HEK293 (cell line): ENCODE data around the gene RBFOX2.

ENCODE experiments used
- CTCF ChIA-PET: fragments of 350-600 bp; formaldehyde crosslinking; extraction: SDS; loops from one replicate; lab custom pipeline; 2021; ENCODE audit warnings: antibody characterized with exemption; lab: Yijun Ruan, JAX
- POLR2A ChIA-PET: fragments of 300-600 bp; formaldehyde crosslinking; extraction: SDS; loops from one replicate; lab custom pipeline; 2020; ENCODE audit warnings: antibody characterized with exemption, inconsistent platforms; lab: Yijun Ruan, JAX
- H3K27ac ChIP-seq: fragments of 200-500 bp; sonication (Bioruptor generic); 2 replicates; pipeline ENCODE4 v1.5.1; 2014; ENCODE audit warnings: low read depth, low read length, control low read depth, inconsistent platforms; ENCODE audit errors: extremely low read depth
- H3K36me3 ChIP-seq, 2 experiments: fragments of 200-500 bp in 1 of 2; sonication (Bioruptor generic) in 1 of 2; 1 replicate in 1 of 2; 2 replicates in 1 of 2; pipeline ENCODE4 v1.5.1; 2014 to 2017; ENCODE audit warnings: inconsistent platforms in 2 of 2, low read length in 2 of 2; ENCODE audit not compliant: control insufficient read depth in 2 of 2, insufficient read depth in 1 of 2
- H3K4me1 ChIP-seq: fragments of 200-500 bp; sonication (Bioruptor generic); 2 replicates; pipeline ENCODE4 v1.5.1; 2014; ENCODE audit warnings: mild to moderate bottlenecking, low read length, inconsistent platforms; ENCODE audit not compliant: control insufficient read depth, insufficient read depth
- H3K4me3 ChIP-seq: 2 replicates; pipeline ENCODE4 v1.5.1; 2011; ENCODE audit warnings: low read depth, mild to moderate bottlenecking, control low read depth, low read length, moderate library complexity
- H3K9me3 ChIP-seq: fragments of 200-500 bp; sonication (Bioruptor generic); 2 replicates; pipeline ENCODE4 v1.5.1; 2014; ENCODE audit warnings: low read depth, low read length, inconsistent platforms; ENCODE audit not compliant: control insufficient read depth, insufficient read depth
- AEBP2 ChIP-seq: fragments of 450-650 bp; formaldehyde crosslinking; IDR thresholded peaks from 2 replicates; pipeline ENCODE4 v1.5.1; 2016; ENCODE audit warnings: missing biosample characterization, missing genetic modification characterization, borderline replicate concordance
- EGR2 ChIP-seq: fragments of 450-650 bp; formaldehyde crosslinking; IDR thresholded peaks from 2 replicates; pipeline ENCODE4 v1.5.1; 2016; ENCODE audit warnings: low read depth, missing biosample characterization, missing genetic modification characterization
- HOXC10 ChIP-seq: sonication (generic); formaldehyde crosslinking; IDR thresholded peaks from 2 replicates; pipeline ENCODE4 v1.8.1; 2023; ENCODE audit warnings: mild to moderate bottlenecking, missing genetic modification reagents
- ZBTB20 ChIP-seq: fragments of 450-650 bp; formaldehyde crosslinking; IDR thresholded peaks from 2 replicates; pipeline ENCODE4 v1.5.1; 2016; ENCODE audit warnings: missing biosample characterization, missing genetic modification characterization
- ZNF133 ChIP-seq: fragments of 450-650 bp; formaldehyde crosslinking; IDR thresholded peaks from 2 replicates; pipeline ENCODE4 v1.5.1; 2016; ENCODE audit warnings: missing biosample characterization, missing genetic modification characterization
- ZNF23 ChIP-seq: fragments of 450-650 bp; formaldehyde crosslinking; IDR thresholded peaks from 2 replicates; pipeline ENCODE4 v1.5.1; 2016; ENCODE audit warnings: missing biosample characterization, missing genetic modification characterization, borderline replicate concordance
- ZNF324 ChIP-seq: fragments of 450-650 bp; formaldehyde crosslinking; IDR thresholded peaks from 2 replicates; pipeline ENCODE4 v1.5.1; 2016; ENCODE audit warnings: missing biosample characterization, missing genetic modification characterization
- ZNF362 ChIP-seq: fragments of 450-650 bp; formaldehyde crosslinking; IDR thresholded peaks from 2 replicates; pipeline ENCODE4 v1.5.1; 2016; ENCODE audit warnings: missing biosample characterization, missing genetic modification characterization
- ZNF366 ChIP-seq: fragments of 450-650 bp; formaldehyde crosslinking; conservative IDR thresholded peaks from 2 replicates; pipeline ENCODE4 v1.5.1; 2016; ENCODE audit warnings: missing biosample characterization, missing genetic modification characterization
- ZNF473 ChIP-seq: fragments of 450-650 bp; formaldehyde crosslinking; IDR thresholded peaks from 2 replicates; pipeline ENCODE4 v1.5.1; 2017; ENCODE audit warnings: missing biosample characterization, missing genetic modification characterization
- ZNF514 ChIP-seq: fragments of 450-650 bp; formaldehyde crosslinking; IDR thresholded peaks from 2 replicates; pipeline ENCODE4 v1.5.1; 2016; ENCODE audit warnings: missing biosample characterization, missing genetic modification characterization
- ZNF558 ChIP-seq: fragments of 450-650 bp; formaldehyde crosslinking; IDR thresholded peaks from 2 replicates; pipeline ENCODE4 v1.5.1; 2016; ENCODE audit warnings: missing biosample characterization, missing genetic modification characterization
- ZNF561 ChIP-seq: fragments of 450-650 bp; IDR thresholded peaks from 2 replicates; pipeline ENCODE4 v1.5.1; 2018; ENCODE audit warnings: missing biosample characterization, missing genetic modification characterization, borderline replicate concordance
- ZNF596 ChIP-seq: fragments of 450-650 bp; IDR thresholded peaks from 2 replicates; pipeline ENCODE4 v1.5.0; 2018; ENCODE audit warnings: missing biosample characterization, mild to moderate bottlenecking, missing genetic modification characterization, moderate library complexity
- ZNF747 ChIP-seq: fragments of 450-650 bp; formaldehyde crosslinking; IDR thresholded peaks from 2 replicates; pipeline ENCODE4 v1.5.1; 2016; ENCODE audit warnings: missing biosample characterization, missing genetic modification characterization
- ZNF76 ChIP-seq: fragments of 450-650 bp; formaldehyde crosslinking; IDR thresholded peaks from 2 replicates; pipeline ENCODE4; 2016; ENCODE audit warnings: low read depth, missing biosample characterization, missing genetic modification characterization, borderline replicate concordance
- ZNF830 ChIP-seq: fragments of 450-650 bp; IDR thresholded peaks from 2 replicates; pipeline ENCODE4 v1.5.0; 2018; ENCODE audit warnings: missing biosample characterization, missing genetic modification characterization, low read depth, mild to moderate bottlenecking, moderate library complexity
- ZSCAN16 ChIP-seq: fragments of 450-650 bp; formaldehyde crosslinking; IDR thresholded peaks from 2 replicates; pipeline ENCODE4 v1.5.1; 2016; ENCODE audit warnings: missing biosample characterization, missing genetic modification characterization
- TF ChIP-seq, protein P1 (sequence below): fragments of 450-650 bp; IDR thresholded peaks from 2 replicates; pipeline ENCODE4 v1.5.1; 2018; ENCODE audit warnings: missing biosample characterization, missing genetic modification characterization
- TF ChIP-seq, protein P2 (sequence below): fragments of 450-650 bp; formaldehyde crosslinking; IDR thresholded peaks from 2 replicates; pipeline ENCODE4 v1.5.1; 2016; ENCODE audit warnings: missing biosample characterization, missing genetic modification characterization

RBFOX2 gene

GRCh38 chr22:35758394-35758793 lies 270.2 kb downstream of the RBFOX2 start:
- peaks cover 11 to 39% of the 10 kb centered on the region in 2 experiments for H3K36me3 ChIP-seq
- no peak for TF ChIP-seq ZNF473
- TF ChIP-seq, protein P1, sequence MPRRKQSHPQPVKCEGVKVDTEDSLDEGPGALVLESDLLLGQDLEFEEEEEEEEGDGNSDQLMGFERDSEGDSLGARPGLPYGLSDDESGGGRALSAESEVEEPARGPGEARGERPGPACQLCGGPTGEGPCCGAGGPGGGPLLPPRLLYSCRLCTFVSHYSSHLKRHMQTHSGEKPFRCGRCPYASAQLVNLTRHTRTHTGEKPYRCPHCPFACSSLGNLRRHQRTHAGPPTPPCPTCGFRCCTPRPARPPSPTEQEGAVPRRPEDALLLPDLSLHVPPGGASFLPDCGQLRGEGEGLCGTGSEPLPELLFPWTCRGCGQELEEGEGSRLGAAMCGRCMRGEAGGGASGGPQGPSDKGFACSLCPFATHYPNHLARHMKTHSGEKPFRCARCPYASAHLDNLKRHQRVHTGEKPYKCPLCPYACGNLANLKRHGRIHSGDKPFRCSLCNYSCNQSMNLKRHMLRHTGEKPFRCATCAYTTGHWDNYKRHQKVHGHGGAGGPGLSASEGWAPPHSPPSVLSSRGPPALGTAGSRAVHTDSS (tag by site-specific recombination): no peak
- no peak for TF ChIP-seq ZNF362 (tag by site-specific recombination)
- TF ChIP-seq EGR2 (tag by site-specific recombination): no peak
- no peak for TF ChIP-seq ZNF830 (tag by site-specific recombination)
- no peak for TF ChIP-seq ZNF324 (tag by site-specific recombination)
- TF ChIP-seq ZNF596 (tag by site-specific recombination): no peak
- no peak for TF ChIP-seq HOXC10 (CRISPR knock-in tag)
- TF ChIP-seq ZNF133 (tag by site-specific recombination): no peak
- no peak for TF ChIP-seq ZBTB20 (tag by site-specific recombination)
- no peak for TF ChIP-seq ZNF23 (tag by site-specific recombination)
- TF ChIP-seq, protein P2, sequence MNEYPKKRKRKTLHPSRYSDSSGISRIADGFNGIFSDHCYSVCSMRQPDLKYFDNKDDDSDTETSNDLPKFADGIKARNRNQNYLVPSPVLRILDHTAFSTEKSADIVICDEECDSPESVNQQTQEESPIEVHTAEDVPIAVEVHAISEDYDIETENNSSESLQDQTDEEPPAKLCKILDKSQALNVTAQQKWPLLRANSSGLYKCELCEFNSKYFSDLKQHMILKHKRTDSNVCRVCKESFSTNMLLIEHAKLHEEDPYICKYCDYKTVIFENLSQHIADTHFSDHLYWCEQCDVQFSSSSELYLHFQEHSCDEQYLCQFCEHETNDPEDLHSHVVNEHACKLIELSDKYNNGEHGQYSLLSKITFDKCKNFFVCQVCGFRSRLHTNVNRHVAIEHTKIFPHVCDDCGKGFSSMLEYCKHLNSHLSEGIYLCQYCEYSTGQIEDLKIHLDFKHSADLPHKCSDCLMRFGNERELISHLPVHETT: no peak
- no peak for TF ChIP-seq ZNF561 (tag by site-specific recombination)
- no peak for TF ChIP-seq ZNF366 (tag by site-specific recombination)
- no peak for TF ChIP-seq ZNF76 (tag by site-specific recombination)
- TF ChIP-seq ZNF747 (tag by site-specific recombination): no peak
- no peak for TF ChIP-seq AEBP2 (tag by site-specific recombination)
- TF ChIP-seq ZNF558 (tag by site-specific recombination): no peak
- no peak for TF ChIP-seq ZSCAN16 (tag by site-specific recombination)
- CTCF ChIA-PET: interaction anchor here (0.6 to 1.0 kb wide), 2 partner anchors 143 to 307 kb away, joined by 3 to 7 read pairs; no protein-coding TSS in a partner anchor
- no peak overlapping the region for H3K27ac ChIP-seq
- no peaks in the 10 kb centered on the region for H3K9me3 ChIP-seq
- POLR2A ChIA-PET: no interaction called here
- no peaks in the 10 kb centered on the region for H3K4me1 ChIP-seq
- H3K4me3 ChIP-seq: no peak overlapping the region

- Histone ChIP-seq H3K4me3 (no peak overlapping the region), H3K27ac (no peak overlapping the region), H3K36me3 (peaks cover 8 to 41% of the 10 kb centered on the region in 2 experiments), H3K4me1 (no peaks in the 10 kb centered on the region), H3K9me3 (no peaks in the 10 kb centered on the region)
- CTCF ChIA-PET: interaction anchor here (0.8 to 1.9 kb wide), 2 partner anchors 129 to 497 kb away, joined by 3 to 6 read pairs; no protein-coding TSS in a partner anchor
- POLR2A ChIA-PET: interaction anchor here (1.0 kb wide), 1 partner anchor 14 kb away, joined by 3 read pairs; no protein-coding TSS in a partner anchor
- TF ChIP-seq ZNF514 (tag by site-specific recombination) (no peak), ZNF76 (tag by site-specific recombination) (0 out of 2 replicates have a peak, but pooled peaks have one; percentile 32)
Measured at GRCh38 chr22:35756722-35757121, 271.9 kb downstream of the RBFOX2 start.
